NCI-H446 (cell line): ENCODE measurements around the gene SUMO1.

Experiments
- DNase-seq, 2 experiments: peaks; one replicate each; lab custom pipeline; 2025; lab: John Stamatoyannopoulos, UW

SUMO1 gene

GRCh38 chr2:202201220-202202160 is 36.9 kb downstream of the SUMO1 start:
- no peak for DNase-seq

- DNase-seq, result no peak
These were observed 41.7 kb downstream of the SUMO1 start for GRCh38 chr2:202196727-202197126.

GRCh38 chr2:202194418-202194817 is 44.0 kb downstream of the SUMO1 start:
- no peak for DNase-seq

- no peak for DNase-seq
These were observed 44.5 kb downstream of the SUMO1 start for GRCh38 chr2:202193881-202194353.

GRCh38 chr2:202193305-202193704 is 45.1 kb downstream of the SUMO1 start:
- DNase-seq, result no peak

GRCh38 chr2:202187570-202187969 is 50.8 kb downstream of the SUMO1 start:
- DNase-seq, result no peak

GRCh38 chr2:202186641-202187202 is 51.7 kb downstream of the SUMO1 start:
- no peak for DNase-seq

- DNase-seq, result no peak
These were observed 53.2 kb downstream of the SUMO1 start for GRCh38 chr2:202185156-202185555.

- DNase-seq, result no peak
These were observed 53.8 kb downstream of the SUMO1 start for GRCh38 chr2:202184557-202184956.

- peak; percentile 38 to 80 for DNase-seq
These were observed 59.9 kb downstream of the SUMO1 start for GRCh38 chr2:202178346-202178958.

- no peak for DNase-seq
These were observed 65.8 kb downstream of the SUMO1 start for GRCh38 chr2:202172439-202173211.

- no peak for DNase-seq
These were observed 67.1 kb downstream of the SUMO1 start for GRCh38 chr2:202171241-202171825.

- no peak for DNase-seq
These were observed 68.5 kb downstream of the SUMO1 start for GRCh38 chr2:202169832-202170424.

- DNase-seq, result no peak
These were observed 69.3 kb downstream of the SUMO1 start for GRCh38 chr2:202169131-202169530.

GRCh38 chr2:202165945-202166344 is 72.5 kb downstream of the SUMO1 start:
- no peak for DNase-seq

GRCh38 chr2:202165208-202165607 is 73.2 kb downstream of the SUMO1 start:
- no peak for DNase-seq

GRCh38 chr2:202164411-202164810 is 74.0 kb downstream of the SUMO1 start:
- DNase-seq, result no peak

- no peak for DNase-seq
These were observed 77.1 kb downstream of the SUMO1 start for GRCh38 chr2:202161151-202161835.

GRCh38 chr2:202158796-202159195 is 79.6 kb downstream of the SUMO1 start:
- peak in 1 of 2 experiments; percentile 38 for DNase-seq

- DNase-seq, result no peak
These were observed 81.0 kb downstream of the SUMO1 start for GRCh38 chr2:202157211-202157990.
